ENCODE measurements around the gene SBSN.

SBSN gene

DNA sequence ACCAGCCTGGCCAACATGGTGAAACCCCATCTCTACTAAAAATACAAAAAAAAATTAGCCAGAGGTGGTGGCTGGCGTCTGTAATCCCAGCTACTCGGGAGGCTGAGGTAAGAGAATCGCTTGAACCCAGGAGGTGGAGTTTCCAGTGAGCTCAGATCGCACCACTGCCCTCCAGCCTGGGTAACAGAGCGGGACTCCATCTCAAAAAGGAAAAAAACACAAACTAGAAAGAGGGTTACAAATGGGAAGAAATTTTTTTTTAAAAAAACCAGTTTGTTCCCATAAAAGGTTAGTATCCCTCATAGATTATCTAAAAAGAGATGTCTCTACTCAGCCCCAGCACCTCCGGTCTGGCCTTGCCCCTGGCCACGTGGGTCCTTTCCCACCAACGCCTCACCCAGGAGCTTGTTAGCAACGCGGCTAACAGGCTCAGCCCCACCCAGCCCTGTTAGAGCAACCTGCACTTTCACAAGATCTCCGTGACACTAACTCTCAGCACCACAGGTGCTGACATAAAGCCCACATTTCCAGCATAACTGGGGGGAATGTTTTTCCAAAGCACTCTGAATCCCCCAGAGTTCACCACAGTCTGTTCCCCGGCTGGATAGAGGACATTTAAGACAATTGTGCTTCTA lies 19.0 kb downstream of the SBSN start:
- in situ Hi-C loops (cut with MboI; ENCODE audit: low sequenced_read_pairs): no loop called here

DNA sequence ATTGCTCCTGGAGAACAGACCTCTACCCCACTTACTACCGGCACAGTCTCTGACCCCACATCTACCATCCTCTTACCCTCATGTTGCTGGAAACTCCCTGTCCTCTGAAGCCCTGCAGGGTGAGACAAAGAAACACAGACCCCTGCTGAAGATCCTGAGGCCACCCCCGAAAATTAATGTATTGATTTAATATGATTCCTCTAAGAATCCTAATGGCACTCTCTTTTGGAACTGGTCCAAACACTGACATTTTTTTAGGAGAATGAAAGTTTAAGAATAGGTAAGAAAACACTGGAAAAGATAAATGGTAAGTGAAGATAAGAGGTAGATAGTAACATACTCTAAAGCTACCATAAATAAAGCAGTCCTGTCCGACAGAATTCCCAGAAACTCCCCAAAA lies 20.0 kb downstream of the SBSN start:
- in situ Hi-C loops (cut with MboI; ENCODE audit: low sequenced_read_pairs): no loop called here

DNA sequence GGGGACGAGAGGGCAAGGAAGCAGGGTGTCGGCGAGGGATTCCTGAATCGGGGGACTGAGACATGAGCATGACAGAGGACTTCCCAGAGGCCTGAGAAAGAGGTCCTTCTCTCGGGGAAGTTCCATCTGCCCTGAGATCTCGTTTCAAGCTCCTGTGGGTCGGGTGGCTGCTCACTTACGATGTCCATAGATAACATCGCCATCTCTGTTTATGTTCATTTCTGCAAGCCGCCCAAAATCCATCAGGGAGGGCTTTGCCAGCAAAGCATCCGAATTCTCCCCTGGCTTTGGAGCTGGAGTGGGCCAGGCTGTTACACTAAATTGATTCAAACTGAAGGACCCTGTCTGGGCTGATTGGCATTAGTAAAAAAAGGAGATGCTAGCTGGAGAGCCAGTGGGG lies 20.6 kb downstream of the SBSN start:
- in situ Hi-C loops (cut with MboI; ENCODE audit: low sequenced_read_pairs): no loop called here

DNA sequence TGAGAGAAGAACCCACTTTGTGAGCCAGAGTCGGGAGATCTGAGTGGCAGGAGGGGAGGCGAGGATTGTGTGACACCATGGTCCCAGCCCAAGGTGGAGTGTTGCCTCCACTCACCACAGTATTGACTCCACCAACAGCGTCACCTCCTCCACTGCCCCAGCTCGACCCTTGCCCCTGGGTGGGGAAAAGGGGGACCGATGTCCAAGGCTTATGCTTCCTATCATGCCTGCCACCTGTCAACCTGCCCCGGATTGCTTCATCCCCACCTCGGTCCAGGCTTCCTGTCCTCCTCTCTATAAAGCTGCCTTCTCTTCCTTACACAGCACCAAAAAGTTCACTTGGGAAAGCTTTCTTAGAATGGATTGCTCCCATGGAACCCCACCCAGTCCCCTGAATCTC lies 22.1 kb downstream of the SBSN start:
- in situ Hi-C loops (cut with MboI; ENCODE audit: low sequenced_read_pairs): no loop called here

DNA sequence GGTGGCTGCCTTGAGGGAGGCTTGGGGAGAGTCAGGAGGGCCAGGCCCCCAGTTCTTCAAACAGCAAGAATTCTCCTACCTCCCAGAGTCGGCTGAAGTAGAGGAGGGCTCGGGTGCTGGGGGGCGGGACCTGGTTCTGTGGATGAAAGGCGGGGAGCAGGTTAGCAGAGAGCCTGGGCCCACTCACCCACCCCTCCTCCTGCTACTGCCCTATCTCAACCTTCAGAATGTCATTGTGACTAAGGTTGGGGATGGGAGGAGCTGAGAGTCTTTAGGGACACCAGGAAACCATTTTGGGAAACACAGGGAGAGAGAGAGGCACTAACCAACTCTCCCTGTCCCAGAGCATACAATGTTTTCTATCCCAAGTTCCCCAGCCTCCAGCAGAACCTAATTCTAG lies 25.4 kb downstream of the SBSN start:
- in situ Hi-C loops (cut with MboI; ENCODE audit: low sequenced_read_pairs): no loop called here

DNA sequence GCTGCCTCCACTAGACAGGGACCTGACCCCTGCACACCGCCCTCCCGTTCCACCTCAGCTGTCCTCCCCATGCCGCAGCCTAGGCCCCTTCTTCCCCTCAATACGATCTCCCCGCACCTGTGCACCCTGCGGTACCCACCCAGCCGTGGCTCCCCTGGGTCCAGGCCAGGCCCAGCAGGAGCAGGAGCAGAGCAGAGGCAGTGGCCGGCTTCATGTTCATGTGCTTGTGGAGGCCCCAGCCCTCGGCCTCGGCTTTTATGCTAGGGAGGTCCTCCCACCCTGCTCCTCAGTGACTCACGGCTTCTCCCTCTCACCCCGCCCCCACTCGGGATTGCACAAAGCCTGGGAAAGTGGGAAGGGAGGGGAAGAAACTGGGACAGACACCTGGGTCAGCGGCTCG lies 26.4 kb downstream of the SBSN start:
- in situ Hi-C loops (cut with MboI; ENCODE audit: low sequenced_read_pairs): no loop called here

DNA sequence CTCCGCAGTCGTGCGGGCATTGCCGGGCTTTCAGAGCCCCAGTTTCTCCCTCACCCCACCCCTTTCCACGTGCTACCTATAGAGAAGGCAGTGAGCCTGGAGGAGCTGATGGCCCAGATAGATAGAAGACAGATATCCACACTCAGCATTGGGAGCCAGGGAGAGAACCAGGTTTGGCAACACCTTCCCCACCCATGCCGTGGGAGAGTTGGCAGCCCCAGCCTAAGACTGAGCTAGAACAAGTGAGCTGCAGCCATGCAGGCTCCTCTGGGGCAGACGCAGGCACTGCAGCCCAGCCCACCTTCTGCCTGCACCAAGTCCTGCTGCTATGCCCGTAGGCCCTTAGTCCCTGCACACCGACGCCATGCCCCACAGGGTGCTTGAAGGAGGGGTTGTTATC lies 27.5 kb downstream of the SBSN start:
- in situ Hi-C loops (cut with MboI; ENCODE audit: low sequenced_read_pairs): no loop called here

DNA sequence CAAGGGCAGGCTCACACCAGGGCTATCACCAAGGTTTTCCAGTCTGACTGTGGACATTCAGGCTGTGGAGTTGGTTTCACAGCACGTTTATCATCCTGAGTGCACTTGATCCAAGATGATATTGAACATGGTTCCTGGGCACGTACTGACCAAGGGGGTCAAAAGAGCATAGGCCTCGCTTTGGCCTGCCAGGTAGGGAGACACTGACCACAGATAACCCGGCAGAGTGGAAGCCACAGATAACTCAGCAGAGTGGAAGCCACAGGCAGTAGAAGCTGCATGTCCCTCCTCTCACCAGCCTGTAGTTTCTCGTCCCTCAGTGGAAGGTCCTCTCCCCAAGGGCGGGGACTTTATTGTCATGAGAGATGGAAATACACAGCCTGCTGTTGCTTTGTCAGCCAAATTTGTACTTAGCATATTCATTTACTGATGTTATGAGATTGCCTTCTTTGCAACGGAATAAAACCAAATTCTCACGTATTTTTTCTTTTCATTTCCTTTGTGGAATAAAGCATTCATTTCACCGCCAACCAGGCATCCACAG lies 29.1 kb downstream of the SBSN start:
- in situ Hi-C loops (cut with MboI; ENCODE audit: low sequenced_read_pairs): no loop called here

DNA sequence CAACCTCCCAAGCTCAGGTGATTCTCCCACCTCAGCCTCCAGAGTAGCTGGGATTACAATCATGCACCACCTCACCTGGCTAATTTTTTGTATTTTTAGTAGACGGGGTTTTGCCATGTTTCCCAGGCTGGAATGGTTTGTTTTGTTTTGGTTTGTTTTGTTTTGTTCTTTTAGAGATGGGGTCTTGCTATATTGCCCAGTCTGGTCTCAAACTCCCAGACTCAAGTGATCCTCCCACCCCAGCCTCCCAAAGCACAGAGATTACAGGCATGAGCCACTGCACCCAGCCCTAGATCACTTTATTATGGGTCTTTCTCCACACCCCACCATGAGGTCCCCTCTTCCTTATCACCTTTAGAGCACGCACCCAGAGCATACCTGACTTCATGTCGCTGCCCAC lies 29.9 kb downstream of the SBSN start:
- in situ Hi-C loops (cut with MboI; ENCODE audit: low sequenced_read_pairs): no loop called here

DNA sequence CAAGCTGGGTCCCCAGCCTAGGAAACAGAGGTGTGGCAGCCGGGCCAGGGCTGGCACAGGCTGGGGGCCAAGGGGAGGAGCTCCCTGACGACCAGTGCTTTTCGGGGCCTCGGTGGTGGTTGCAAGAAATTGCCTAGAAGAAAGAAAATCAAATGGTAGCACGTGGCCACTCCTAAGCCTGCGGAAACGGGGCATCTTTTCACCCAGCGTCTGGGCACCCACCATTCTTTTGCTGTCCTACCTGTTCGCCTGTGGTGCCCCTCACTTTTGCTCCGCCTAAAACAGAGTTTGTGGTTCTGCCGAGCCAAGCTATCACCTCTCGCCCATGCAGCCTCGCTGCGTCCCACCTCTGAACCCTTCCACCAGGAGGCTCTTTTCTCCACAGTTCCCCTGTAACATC lies 30.7 kb downstream of the SBSN start:
- in situ Hi-C loops (cut with MboI; ENCODE audit: low sequenced_read_pairs): no loop called here

DNA sequence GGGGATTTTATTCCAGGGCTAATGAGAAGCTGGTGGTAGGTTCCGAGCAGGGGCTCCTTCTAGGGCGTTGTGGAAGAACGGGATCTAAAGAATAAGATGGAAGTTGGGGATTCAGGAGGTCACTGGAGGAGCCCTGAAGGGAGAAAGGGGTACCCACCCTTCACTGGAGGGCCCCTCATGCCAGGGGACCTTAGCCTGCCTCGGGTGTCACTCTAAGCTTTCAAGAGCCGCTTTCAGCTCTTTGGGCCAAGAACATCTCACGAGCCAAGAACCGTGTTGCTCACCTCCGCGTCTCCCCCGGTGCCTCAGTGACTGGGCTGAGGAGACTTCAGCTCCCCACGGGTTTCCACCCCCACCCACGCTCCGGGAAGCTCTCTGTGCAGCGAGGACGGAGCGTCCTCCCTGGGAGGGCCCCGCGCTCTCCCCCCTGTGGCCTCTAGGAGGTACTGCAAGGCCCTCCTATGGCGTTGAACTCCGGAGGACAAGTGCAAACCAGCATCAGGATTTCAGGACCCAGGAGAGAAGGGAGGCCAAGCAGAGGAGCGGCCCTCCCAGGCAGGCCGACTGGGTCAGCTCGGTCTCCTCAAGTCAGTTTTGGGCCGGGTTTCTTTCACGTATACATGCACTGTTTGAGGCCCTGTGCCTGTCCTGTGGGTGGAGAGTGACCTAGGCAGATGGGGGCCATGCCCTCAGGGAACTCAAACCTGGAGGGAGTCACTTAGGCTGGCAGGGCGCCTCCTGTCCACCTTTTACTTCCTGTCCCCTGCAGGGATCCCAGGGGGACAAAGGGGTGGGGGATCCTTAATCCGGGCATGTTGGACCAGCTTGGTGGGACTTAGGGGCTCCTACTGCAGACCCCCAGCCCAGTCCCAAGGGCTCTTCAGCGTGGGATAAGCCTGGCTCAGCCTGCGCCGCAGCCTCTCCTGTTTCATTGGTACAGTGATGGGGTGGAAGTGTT lies 32.7 kb downstream of the SBSN start:
- in situ Hi-C loops (cut with MboI; ENCODE audit: low sequenced_read_pairs): no loop called here

DNA sequence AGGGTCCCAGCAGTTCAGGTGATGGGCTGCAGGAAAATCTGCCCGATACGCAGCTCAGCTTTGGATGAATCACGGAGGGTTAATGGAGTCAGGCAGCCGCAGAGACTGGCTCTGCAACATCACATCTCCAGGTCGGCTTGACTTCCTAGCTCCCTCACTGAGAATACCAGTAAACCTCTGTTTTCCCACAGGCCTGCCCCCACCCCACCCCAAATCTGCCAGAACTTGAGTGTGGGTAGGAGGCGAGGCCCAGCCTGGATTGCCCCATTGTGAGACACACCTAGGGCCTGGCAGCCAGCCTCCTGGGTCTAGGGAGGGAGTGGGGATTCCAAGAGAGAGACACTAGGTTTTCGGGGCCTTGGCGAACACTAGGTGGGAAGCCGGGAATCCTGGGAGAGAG lies 34.1 kb downstream of the SBSN start:
- in situ Hi-C loops (cut with MboI; ENCODE audit: low sequenced_read_pairs): no loop called here

DNA sequence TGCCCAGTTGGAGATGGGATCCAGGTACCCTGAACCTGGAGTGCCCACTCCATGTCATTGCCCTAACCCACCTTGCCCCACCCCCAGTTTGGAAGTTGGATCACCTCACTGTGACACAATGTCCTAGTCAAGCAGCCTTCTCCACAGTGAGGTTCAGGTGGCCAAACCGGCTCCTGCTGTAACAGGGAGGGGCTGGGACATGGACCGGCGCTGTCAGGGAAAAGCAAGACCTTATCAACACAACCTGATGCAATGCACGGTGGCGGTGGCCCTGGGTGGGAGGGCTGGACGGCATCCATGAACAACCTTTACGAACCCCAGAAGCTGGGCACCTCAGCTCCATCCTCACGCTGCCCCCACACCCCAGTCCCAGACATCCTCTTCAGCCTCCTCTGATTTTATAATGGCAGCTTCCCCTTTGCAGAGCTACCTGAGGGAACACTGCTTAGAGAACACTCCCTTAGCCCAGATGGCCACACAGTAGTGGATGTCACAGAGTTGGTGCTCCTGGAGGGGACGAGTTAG lies 36.2 kb downstream of the SBSN start:
- in situ Hi-C loops (cut with MboI; ENCODE audit: low sequenced_read_pairs): no loop called here

DNA sequence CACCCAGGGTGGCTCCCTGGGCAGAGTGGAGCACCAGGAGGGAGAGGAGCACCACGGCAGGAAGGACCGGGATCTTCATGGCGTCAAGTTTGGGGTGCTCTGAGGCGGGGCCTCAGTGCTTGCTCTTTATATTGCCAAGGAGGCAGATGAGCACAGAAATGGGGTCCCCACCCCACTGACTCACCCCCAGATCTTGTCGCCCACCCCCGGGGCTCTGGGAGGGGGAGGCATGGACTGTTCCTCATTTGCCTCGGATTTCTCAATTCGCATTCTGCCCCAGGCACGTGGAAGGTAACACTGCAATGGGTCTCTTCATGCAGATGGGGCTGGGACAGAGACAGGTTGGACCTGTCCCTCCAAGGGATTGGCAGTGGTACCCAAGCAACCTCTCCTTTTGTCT lies 37.7 kb downstream of the SBSN start, which contains the start of gene KRTDAP:
Gene KRTDAP, minus strand, starts transcription at position 101 of the 400 bp plus-strand sequence. Its CDS starts 22 bp downstream, at position 79.
- in situ Hi-C loops (cut with MboI; ENCODE audit: low sequenced_read_pairs): no loop called here

DNA sequence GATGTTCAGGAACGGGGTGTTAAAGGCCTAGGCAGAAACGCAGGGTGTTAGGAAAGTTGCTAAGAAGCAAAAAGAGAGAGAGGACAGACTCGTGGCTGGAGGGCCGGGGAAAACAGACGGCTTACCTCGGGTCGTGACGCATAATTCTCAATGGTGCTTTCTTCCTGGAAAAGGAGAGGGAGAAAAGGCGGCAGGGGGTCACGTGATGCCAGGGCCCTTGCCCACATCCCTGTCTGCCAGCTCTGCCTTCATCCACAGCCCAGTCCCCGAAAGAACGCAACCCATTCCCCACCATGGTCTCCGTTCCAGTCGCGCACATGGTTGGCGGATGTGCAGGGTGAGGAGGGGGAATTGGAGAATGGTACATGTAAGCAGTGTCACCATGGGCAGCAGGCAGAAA lies 39.4 kb downstream of the SBSN start:
- in situ Hi-C loops (cut with MboI; ENCODE audit: low sequenced_read_pairs): no loop called here

DNA sequence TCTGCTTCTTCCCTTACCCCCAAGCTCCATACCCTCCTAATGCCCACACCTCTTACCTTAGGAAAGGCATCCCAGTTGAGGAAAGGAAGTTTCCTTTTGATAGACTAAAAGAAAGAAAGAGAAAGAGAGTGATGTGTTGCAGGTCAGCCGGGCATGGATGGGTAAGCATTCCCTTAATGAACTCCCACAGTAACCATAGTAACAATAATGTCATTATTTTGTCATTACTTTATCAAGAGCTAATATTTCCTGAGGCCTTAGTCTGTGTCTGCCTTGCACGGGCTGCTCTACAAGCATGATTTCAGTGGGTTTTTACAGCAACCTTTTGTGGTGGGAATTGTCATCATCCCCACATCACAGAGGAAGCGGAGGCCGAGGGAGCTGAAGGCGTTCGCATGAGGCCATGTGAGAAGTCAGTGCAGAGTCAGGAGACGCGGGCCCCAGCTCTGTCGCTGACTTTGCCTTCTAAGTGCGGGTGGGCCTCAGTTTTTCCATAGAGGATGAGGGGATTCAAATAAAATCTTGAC lies 40.4 kb downstream of the SBSN start:
- in situ Hi-C loops (cut with MboI; ENCODE audit: low sequenced_read_pairs): no loop called here

DNA sequence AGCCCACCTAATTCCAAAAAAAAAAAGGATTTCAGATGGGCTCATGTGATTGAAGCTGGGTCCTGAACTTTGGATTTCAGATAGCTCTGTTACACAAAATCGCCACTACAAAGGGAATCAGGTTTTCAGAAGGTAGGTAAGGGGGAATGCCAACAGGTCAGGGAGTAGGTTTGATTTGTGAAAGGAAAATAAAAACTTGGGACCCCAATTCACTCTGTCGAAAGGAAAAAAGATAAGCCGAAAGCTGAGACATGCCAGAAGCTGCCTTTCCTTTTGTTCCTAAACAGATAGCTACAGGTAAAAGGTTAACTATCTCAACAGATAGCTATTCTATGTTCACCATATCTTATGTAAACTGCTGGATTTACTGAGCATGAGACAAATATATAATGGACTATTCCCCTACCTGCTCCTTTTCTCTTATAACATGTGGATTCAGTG lies 41.8 kb downstream of the SBSN start:
- in situ Hi-C loops (cut with MboI; ENCODE audit: low sequenced_read_pairs): no loop called here

DNA sequence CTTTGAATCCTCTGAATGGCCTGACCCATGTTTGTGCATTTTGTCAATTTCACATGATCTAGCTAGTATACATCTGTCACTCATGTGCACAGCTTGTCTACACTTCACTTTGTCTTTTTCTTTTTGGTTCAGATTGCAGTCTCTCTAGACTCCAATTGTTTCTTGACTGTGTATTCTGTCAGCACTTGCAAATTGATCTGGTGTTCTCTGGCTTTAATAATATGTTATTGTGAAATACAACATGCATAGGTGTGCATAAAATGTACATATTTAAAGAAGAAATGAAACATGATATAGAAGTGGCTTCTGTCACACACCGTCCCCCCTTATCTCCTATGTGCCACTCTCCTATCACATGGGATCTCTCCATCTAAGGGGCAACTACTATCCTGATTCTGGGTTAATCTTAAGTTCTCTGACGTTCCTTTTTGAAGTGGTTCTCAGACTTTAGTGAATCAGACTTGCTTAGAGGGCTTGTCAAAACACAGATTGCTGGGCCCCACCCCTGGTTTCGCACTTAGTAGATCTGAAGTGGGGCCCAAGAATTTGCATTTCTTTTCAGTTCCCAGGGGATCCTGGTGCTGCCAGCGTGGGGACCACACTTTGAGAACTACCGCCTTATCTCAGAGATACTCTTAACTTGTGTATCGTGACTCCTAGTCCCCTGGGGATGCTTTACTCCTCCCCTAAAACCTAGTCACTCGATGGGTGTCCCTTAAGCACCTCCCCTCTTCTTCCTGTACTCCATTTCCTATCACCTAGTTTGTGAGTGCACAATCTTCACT lies 43.7 kb downstream of the SBSN start:
- in situ Hi-C loops (cut with MboI; ENCODE audit: low sequenced_read_pairs): no loop called here

DNA sequence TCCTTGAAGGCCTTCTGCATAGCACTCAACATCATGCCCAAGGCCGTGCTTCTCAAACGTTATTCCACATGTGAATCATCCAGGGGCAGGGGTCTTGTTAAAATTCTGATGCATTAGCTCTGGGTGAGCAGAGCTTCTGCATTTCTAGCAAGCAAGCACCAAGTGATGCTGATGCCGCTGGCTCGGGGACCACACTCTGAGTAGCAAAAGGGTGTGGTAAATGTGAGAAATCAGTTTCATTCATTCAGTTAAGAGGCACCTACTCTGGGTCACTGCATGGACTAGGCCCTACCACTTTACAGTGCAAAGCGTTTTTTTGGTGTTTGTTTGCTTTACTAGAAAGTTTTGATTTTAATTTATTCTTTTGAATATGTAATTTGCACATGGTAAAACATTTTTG lies 45.0 kb downstream of the SBSN start:
- in situ Hi-C loops (cut with MboI; ENCODE audit: low sequenced_read_pairs): no loop called here

DNA sequence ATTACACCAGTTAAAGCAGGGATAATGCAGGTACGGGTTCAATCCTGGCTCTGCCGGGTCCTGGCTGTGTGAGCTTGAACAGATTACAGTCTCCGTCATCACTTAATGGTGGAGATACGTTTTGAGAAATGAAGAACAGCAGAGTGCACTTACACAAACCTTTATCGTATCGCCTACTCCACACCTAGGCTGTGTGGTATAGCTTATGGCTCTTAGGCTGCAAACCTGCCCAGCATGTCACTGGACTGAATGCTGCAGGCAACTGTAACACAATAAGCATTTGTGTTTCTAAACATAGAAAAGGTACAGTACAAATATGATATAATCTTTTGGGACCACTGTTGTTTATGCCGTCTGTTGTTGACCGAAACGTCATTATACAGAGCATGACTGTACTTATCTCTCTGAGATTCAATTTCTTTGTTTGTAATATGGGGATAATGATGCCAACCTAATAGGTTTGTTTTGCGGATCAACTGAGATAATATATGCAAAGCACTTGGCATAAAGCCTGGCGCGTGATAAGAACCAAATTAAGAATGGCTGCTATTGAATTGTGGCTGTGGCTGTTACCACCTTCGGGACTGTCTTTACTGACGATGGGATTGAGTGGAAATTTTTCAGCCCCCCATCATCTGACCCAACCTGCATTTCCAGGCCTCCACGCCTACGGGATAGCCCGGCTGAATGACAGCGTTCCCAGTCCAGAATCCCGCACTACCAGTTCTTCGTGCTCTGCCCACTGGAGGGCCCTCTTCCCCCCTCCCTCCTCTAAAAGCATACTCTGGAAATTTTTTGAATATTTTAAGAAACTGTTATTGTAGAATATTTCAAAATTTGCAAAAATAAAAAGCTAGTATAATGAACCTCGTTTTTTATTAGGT lies 49.1 kb downstream of the SBSN start:
- in situ Hi-C loops (cut with MboI; ENCODE audit: low sequenced_read_pairs): no loop called here

Measured in HL-60/S4 (cell line).